ENCODE measurements around the gene PLK4.
"Not testable (repeated sequence)": the region's sequence is repeated elsewhere in the genome, so short reads cannot be mapped to it uniquely, and the experiment has no call there.

The PLK4 gene

GRCh38 chr4:127896528-127896927 is 15.8 kb downstream of the PLK4 start:
- TF ChIP-seq, protein P1, sequence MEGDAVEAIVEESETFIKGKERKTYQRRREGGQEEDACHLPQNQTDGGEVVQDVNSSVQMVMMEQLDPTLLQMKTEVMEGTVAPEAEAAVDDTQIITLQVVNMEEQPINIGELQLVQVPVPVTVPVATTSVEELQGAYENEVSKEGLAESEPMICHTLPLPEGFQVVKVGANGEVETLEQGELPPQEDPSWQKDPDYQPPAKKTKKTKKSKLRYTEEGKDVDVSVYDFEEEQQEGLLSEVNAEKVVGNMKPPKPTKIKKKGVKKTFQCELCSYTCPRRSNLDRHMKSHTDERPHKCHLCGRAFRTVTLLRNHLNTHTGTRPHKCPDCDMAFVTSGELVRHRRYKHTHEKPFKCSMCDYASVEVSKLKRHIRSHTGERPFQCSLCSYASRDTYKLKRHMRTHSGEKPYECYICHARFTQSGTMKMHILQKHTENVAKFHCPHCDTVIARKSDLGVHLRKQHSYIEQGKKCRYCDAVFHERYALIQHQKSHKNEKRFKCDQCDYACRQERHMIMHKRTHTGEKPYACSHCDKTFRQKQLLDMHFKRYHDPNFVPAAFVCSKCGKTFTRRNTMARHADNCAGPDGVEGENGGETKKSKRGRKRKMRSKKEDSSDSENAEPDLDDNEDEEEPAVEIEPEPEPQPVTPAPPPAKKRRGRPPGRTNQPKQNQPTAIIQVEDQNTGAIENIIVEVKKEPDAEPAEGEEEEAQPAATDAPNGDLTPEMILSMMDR (conservative IDR thresholded peaks at IDR 0.05; ENCODE audit: low read depth, low read length): no peak

DNA sequence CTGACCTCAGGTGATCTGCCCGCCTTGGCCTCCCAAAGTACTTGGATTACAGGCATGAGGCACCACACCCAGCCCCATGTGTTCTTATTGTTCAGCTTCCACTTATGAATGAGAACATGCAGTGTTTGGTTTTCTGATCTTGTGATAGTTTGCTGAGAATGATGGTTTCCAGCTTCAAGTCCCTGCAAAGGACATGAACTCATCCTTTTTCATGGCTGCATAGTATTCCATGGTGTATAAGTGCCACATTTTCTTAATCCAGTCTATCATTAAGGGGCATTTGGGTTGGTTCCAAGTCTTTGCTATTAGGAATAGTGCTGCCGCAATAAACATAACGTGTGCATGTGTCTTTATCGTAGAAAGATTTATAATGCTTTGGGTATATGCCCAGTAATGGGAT is 19.0 kb downstream of the PLK4 start:
- not testable (repeated sequence) for DNase-seq (ENCODE audit: low read depth); H3K4me3 ChIP-seq (ENCODE audit: low read depth, low read length)

More at GRCh38 chr4:127896528-127896927, 15.8 kb downstream of the PLK4 start:
- no peak for DNase-seq (ENCODE audit: low read depth)
- H3K4me3 ChIP-seq (ENCODE audit: low read depth, low read length): no peak overlapping the region

DNA sequence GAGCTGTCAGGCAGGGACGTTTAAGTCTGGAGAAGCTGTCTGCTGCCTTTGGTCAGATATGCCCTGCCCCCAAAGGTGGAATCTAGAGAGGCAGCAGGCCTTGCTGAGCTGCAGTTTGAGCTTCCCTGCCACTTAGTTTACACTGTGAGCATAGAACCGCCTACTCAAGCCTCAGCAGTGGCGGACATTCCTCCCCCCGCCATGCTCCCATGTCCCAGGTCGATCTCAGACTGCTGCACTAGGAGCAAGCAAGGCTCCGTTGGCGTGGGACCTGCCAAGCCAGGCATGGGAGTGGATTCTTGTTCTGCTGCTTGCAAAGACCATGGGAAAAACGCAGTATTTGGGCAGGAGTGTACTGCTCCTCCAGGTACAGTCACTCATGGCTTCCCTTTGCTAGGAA is 24.3 kb downstream of the PLK4 start:
- no peak overlapping the region for H3K4me3 ChIP-seq (ENCODE audit: low read depth, low read length)
- TF ChIP-seq, protein P1 (conservative IDR thresholded peaks at IDR 0.05; ENCODE audit: low read depth, low read length): no peak
- DNase-seq (ENCODE audit: low read depth): no peak

DNA sequence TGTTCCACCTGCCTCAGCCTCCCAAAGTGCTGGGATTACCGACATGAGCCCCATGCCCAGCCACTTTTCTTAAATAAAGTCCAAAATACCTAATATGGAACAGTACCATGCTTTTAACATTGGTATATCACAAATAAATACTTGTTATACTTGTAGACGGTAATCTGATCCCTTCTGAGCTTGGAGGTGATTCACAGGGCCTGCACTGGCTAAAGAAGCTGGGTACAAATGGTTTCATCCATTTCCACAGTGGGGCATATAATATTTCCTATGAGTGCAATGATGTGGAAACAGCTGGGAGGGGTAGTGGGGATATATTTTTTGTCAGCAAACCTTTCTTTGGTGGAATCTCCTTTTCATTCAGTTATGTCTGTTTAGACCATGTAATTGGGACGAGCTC is 35.8 kb downstream of the PLK4 start:
- TF ChIP-seq, protein P1 (conservative IDR thresholded peaks at IDR 0.05; ENCODE audit: low read depth, low read length): no peak
- H3K4me3 ChIP-seq (ENCODE audit: low read depth, low read length): no peak overlapping the region
- peak; percentile 4 for DNase-seq (ENCODE audit: low read depth)

GRCh38 chr4:127917151-127917550 is 36.5 kb downstream of the PLK4 start:
- no peak for DNase-seq (ENCODE audit: low read depth)
- TF ChIP-seq, protein P1 (conservative IDR thresholded peaks at IDR 0.05; ENCODE audit: low read depth, low read length): no peak
- no peak overlapping the region for H3K4me3 ChIP-seq (ENCODE audit: low read depth, low read length)

DNA sequence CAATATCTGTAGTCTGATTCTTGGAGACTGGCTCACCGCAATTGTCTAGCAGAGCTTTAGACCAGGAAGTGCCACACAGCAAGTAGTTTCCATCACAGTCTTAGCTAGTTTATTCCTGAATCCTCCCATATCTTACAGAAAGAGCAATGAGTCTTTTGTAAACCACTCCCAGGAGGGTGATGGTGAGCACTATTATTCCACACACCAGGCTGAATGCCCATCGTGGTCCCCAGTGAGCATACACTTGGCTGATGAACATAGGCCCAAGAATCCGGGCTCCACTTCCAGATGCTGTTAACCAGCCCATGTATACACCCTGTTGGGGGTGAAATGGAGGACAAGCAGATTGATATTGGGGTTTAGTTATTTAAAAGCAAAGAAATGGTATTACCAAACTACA is 39.8 kb downstream of the PLK4 start:
- no peak for DNase-seq (ENCODE audit: low read depth)
- no peak overlapping the region for H3K4me3 ChIP-seq (ENCODE audit: low read depth, low read length)
- TF ChIP-seq, protein P1 (conservative IDR thresholded peaks at IDR 0.05; ENCODE audit: low read depth, low read length): no peak

DNA sequence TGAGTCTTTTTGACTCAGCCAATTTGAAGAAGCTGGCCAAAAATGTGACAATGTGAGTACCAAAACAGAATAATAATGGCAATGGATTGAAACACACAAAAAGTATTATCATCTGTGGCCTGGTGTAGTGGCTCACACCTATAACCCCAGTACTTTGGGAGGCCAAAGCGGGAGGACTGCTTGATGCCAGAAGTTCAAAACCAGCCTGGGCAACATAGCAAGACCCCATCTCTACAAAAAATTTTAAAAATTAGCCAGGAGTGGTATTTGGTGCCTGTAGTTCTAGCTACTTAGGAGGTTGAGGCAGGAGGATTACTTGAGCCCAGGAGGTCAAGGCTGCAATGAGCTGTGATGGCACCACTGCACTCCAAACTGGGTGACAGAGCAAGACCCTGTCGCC is 41.5 kb downstream of the PLK4 start:
- no peak for DNase-seq (ENCODE audit: low read depth)
- H3K4me3 ChIP-seq (ENCODE audit: low read depth, low read length): no peak overlapping the region
- TF ChIP-seq, protein P1 (conservative IDR thresholded peaks at IDR 0.05; ENCODE audit: low read depth, low read length): no peak

GRCh38 chr4:127925720-127926119 is 45.0 kb downstream of the PLK4 start:
- H3K4me3 ChIP-seq (ENCODE audit: low read depth, low read length); DNase-seq (ENCODE audit: low read depth): not testable (repeated sequence)
